Trophoblast cell (in vitro differentiated cells and primary cell): ENCODE measurements around the gene UBR2.

Source experiments
- DNase-seq, 2 donors: peaks; one replicate each; pipeline ENCODE4 v3.0.0-alpha.2; 2016
- H2AFZ ChIP-seq: 2 replicates; pipeline ENCODE4 v1.6.1; 2013; ENCODE audit warnings: low read length, moderate library complexity, mild to moderate bottlenecking; ENCODE audit not compliant: insufficient read depth, poor library complexity
- H2AK5ac ChIP-seq: 2 replicates; pipeline ENCODE4 v1.6.1; 2013; ENCODE audit warnings: mild to moderate bottlenecking, low read length
- H2BK120ac ChIP-seq: 2 replicates; pipeline ENCODE4 v1.6.1; 2013; ENCODE audit warnings: low read length, mild to moderate bottlenecking, moderate library complexity; ENCODE audit not compliant: insufficient read depth, poor library complexity
- H2BK12ac ChIP-seq: 2 replicates; pipeline ENCODE4 v1.6.1; 2013; ENCODE audit warnings: mild to moderate bottlenecking, low read length, moderate library complexity
- H2BK5ac ChIP-seq: 2 replicates; pipeline ENCODE4 v1.6.1; 2013; ENCODE audit warnings: low read length, low read depth, moderate library complexity, mild to moderate bottlenecking; ENCODE audit not compliant: poor library complexity
- H3K14ac ChIP-seq: 2 replicates; pipeline ENCODE4 v1.6.1; 2013; ENCODE audit warnings: mild to moderate bottlenecking, low read length
- H3K18ac ChIP-seq: 2 replicates; pipeline ENCODE4 v1.6.1; 2013; ENCODE audit warnings: mild to moderate bottlenecking, low read length
- H3K23ac ChIP-seq: 2 replicates; pipeline ENCODE4 v1.6.1; 2013; ENCODE audit warnings: low read length
- H3K27ac ChIP-seq: 2 replicates; pipeline ENCODE4 v1.5.1; 2013; ENCODE audit warnings: low read depth, mild to moderate bottlenecking, inconsistent platforms, low read length, moderate library complexity
- H3K27me3 ChIP-seq: 2 replicates; pipeline ENCODE4 v1.6.1; 2013; ENCODE audit warnings: inconsistent platforms, mild to moderate bottlenecking, low read length, moderate library complexity; ENCODE audit not compliant: insufficient read depth
- H3K36me3 ChIP-seq, 2 experiments: 1 replicate in 1 of 2; 2 replicates in 1 of 2; pipeline ENCODE4 v1.6.1; 2013; ENCODE audit warnings: low read length in 2 of 2, mild to moderate bottlenecking in 2 of 2, moderate library complexity in 1 of 2; ENCODE audit not compliant: insufficient read depth in 2 of 2, control insufficient read depth in 1 of 2
- H3K4ac ChIP-seq: 2 replicates; pipeline ENCODE4 v1.6.1; 2013; ENCODE audit warnings: low read depth, mild to moderate bottlenecking, low read length, moderate library complexity
- H3K4me1 ChIP-seq, 2 experiments: 1 replicate in 1 of 2; 2 replicates in 1 of 2; pipeline ENCODE4 v1.6.1; 2013; ENCODE audit warnings: low read length in 2 of 2, mild to moderate bottlenecking in 2 of 2, moderate library complexity in 1 of 2; ENCODE audit not compliant: insufficient read depth in 2 of 2, control insufficient read depth in 1 of 2
- H3K4me2 ChIP-seq: 2 replicates; pipeline ENCODE4 v1.6.1; 2013; ENCODE audit warnings: inconsistent platforms, mild to moderate bottlenecking, low read length, moderate library complexity
- H3K4me3 ChIP-seq: 2 replicates; pipeline ENCODE4 v1.5.1; 2013; ENCODE audit warnings: mild to moderate bottlenecking, low read depth, low read length, inconsistent platforms
- H3K79me1 ChIP-seq: one replicate; pipeline ENCODE4 v1.6.1; 2013; ENCODE audit warnings: low read length
- H3K79me2 ChIP-seq: 2 replicates; pipeline ENCODE4 v1.6.1; 2013; ENCODE audit warnings: low read length, mild to moderate bottlenecking; ENCODE audit not compliant: control insufficient read depth, insufficient read depth, poor library complexity
- H3K9ac ChIP-seq: 2 replicates; pipeline ENCODE4 v1.6.1; 2013; ENCODE audit warnings: mild to moderate bottlenecking, low read length
- H3K9me3 ChIP-seq: 2 replicates; pipeline ENCODE4 v1.6.1; 2013; ENCODE audit warnings: low read depth, mild to moderate bottlenecking, control low read depth, inconsistent platforms, low read length; ENCODE audit not compliant: insufficient read depth
- H4K12ac ChIP-seq: 2 replicates; pipeline ENCODE4 v1.6.1; 2013; ENCODE audit warnings: low read depth, mild to moderate bottlenecking, low read length, moderate library complexity
- H4K8ac ChIP-seq: 2 replicates; pipeline ENCODE4 v1.6.1; 2013; ENCODE audit warnings: low read depth, mild to moderate bottlenecking, low read length, moderate library complexity
- H4K91ac ChIP-seq: one replicate; pipeline ENCODE4 v1.6.1; 2013; ENCODE audit warnings: low read depth, mild to moderate bottlenecking, low read length, moderate library complexity
- WGBS: extraction: QIAGEN DNeasy Blood & Tissue Kit; methylation state at CpG from one replicate; pipeline ENCODE4 v1.1.7; 2013; ENCODE audit warnings: missing lambda C conversion rate; ENCODE audit not compliant: insufficient read length, insufficient coverage; ENCODE audit errors: extremely low coverage; 5-methylcytosine and 5-hydroxymethylcytosine counted together

The UBR2 gene

DNA sequence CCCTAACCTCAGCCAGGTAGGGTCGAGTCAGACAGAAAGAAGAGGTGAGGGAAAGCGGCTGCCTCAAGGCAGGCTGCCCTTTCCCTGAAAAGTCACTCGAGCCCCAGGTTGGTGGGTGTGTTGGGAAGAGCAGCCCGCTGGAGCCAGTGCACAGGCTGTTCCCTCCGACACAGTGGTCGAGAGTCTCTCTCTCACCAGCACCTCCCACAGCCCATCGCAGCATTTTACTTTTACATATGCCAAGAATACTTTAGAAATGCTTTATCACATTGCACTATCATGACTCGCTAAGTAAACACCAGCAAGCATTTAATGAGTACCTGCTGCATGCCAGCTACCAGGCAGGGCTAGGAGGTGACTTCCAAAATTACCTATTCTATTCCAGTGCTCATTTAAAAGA lies 156.9 kb downstream of the UBR2 start:
- H3K4me2 ChIP-seq: no peak overlapping the region
- no peaks in the 10 kb centered on the region for H3K79me2 ChIP-seq
- no peak overlapping the region for H4K8ac ChIP-seq
- H3K4ac ChIP-seq: no peak overlapping the region
- no peak overlapping the region for H3K9ac ChIP-seq
- no peak overlapping the region for H4K12ac ChIP-seq
- H2AFZ ChIP-seq: no peak overlapping the region
- H2BK120ac ChIP-seq: no peak overlapping the region
- no peak overlapping the region for H3K4me3 ChIP-seq
- H2BK12ac ChIP-seq: no peak overlapping the region
- H3K18ac ChIP-seq: no peak overlapping the region
- H2AK5ac ChIP-seq: no peak overlapping the region
- H3K23ac ChIP-seq: no peak overlapping the region
- H3K79me1 ChIP-seq: no peaks in the 10 kb centered on the region
- no peak overlapping the region for H3K27ac ChIP-seq
- H2BK5ac ChIP-seq: no peak overlapping the region
- H3K4me1 ChIP-seq: no peaks in the 10 kb centered on the region
- H3K14ac ChIP-seq: no peak overlapping the region
- no CpG with 5 or more reads among the region's 8 CpGs for WGBS
- H3K36me3 ChIP-seq: no peaks in the 10 kb centered on the region
- H4K91ac ChIP-seq: no peak overlapping the region
- no peaks in the 10 kb centered on the region for H3K27me3 ChIP-seq
- H3K9me3 ChIP-seq: peaks cover 3% of the 10 kb centered on the region
- DNase-seq: peak in 1 of 2 donors; percentile 30

GRCh38 chr6:42722497-42722896 lies 158.7 kb downstream of the UBR2 start, which contains the start of gene PRPH2:
PRPH2 (minus strand) TSS chr6:42722597; CDS start chr6:42722334, 263 bp downstream.
- Histone ChIP-seq H3K79me1 (no peaks in the 10 kb centered on the region), H2BK5ac (no peak within 1 kb of the TSS), H3K14ac (no peak within 1 kb of the TSS), H3K4ac (no peak within 1 kb of the TSS), H2AK5ac (no peak within 1 kb of the TSS), H2BK12ac (no peak within 1 kb of the TSS), H2BK120ac (no peak within 1 kb of the TSS), H3K36me3 (no peaks in the 10 kb centered on the region), H4K12ac (no peak within 1 kb of the TSS), H3K4me1 (no peaks in the 10 kb centered on the region), H4K8ac (no peak within 1 kb of the TSS), H2AFZ (no peak within 1 kb of the TSS), H3K23ac (no peak within 1 kb of the TSS), H3K9me3 (peaks cover 3% of the 10 kb centered on the region), H3K27ac (no peak within 1 kb of the TSS), H4K91ac (no peak within 1 kb of the TSS), H3K9ac (no peak within 1 kb of the TSS), H3K4me2 (no peak within 1 kb of the TSS), H3K79me2 (no peaks in the 10 kb centered on the region), H3K4me3 (no peak within 1 kb of the TSS), H3K27me3 (no peaks in the 10 kb centered on the region), H3K18ac (no peak within 1 kb of the TSS)
- no peak for DNase-seq
- no CpG with 5 or more reads among the region's 6 CpGs for WGBS

GRCh38 chr6:42724825-42725224 lies 161.0 kb downstream of the UBR2 start:
- H4K12ac ChIP-seq: no peak overlapping the region
- no peak overlapping the region for H2AFZ ChIP-seq
- H3K27me3 ChIP-seq: no peaks in the 10 kb centered on the region
- no peaks in the 10 kb centered on the region for H3K79me1 ChIP-seq
- H3K36me3 ChIP-seq: no peaks in the 10 kb centered on the region
- H2AK5ac ChIP-seq: no peak overlapping the region
- peaks cover 3% of the 10 kb centered on the region for H3K9me3 ChIP-seq
- H3K4me2 ChIP-seq: no peak overlapping the region
- no peak overlapping the region for H4K8ac ChIP-seq
- no peak overlapping the region for H3K9ac ChIP-seq
- H3K79me2 ChIP-seq: no peaks in the 10 kb centered on the region
- no peak overlapping the region for H3K4ac ChIP-seq
- H3K18ac ChIP-seq: no peak overlapping the region
- no peak overlapping the region for H3K14ac ChIP-seq
- no peak overlapping the region for H3K4me3 ChIP-seq
- no peak overlapping the region for H3K23ac ChIP-seq
- DNase-seq: no peak
- no peak overlapping the region for H4K91ac ChIP-seq
- H2BK12ac ChIP-seq: no peak overlapping the region
- no peak overlapping the region for H2BK5ac ChIP-seq
- no peak overlapping the region for H2BK120ac ChIP-seq
- no peak overlapping the region for H3K27ac ChIP-seq
- no peaks in the 10 kb centered on the region for H3K4me1 ChIP-seq

- H3K27ac ChIP-seq: no peak overlapping the region
- H3K27me3 ChIP-seq: no peaks in the 10 kb centered on the region
Observed at GRCh38 chr6:42726026-42726425, 162.2 kb downstream of the UBR2 start.

More at GRCh38 chr6:42726026-42726425, 162.2 kb downstream of the UBR2 start:
- Histone ChIP-seq H3K79me1 (no peaks in the 10 kb centered on the region), H2AK5ac (no peak overlapping the region), H3K4me1 (no peaks in the 10 kb centered on the region), H3K4ac (no peak overlapping the region), H4K12ac (no peak overlapping the region), H3K9me3 (peaks cover 3% of the 10 kb centered on the region), H4K8ac (no peak overlapping the region), H3K79me2 (no peaks in the 10 kb centered on the region), H3K18ac (no peak overlapping the region), H3K4me2 (no peak overlapping the region), H2BK5ac (no peak overlapping the region), H3K9ac (no peak overlapping the region), H3K23ac (no peak overlapping the region), H3K4me3 (no peak overlapping the region), H2BK12ac (no peak overlapping the region), H2BK120ac (no peak overlapping the region), H3K36me3 (no peaks in the 10 kb centered on the region), H2AFZ (no peak overlapping the region), H4K91ac (no peak overlapping the region), H3K14ac (no peak overlapping the region)
- DNase-seq: no peak
